K562 (cell line): ENCODE measurements around the gene SYN1. TPM values are rescaled to one million over a fixed set of nuclear protein-coding genes. Genes with fewer than 3 reads are reported as not detected.

Experiments used
- ATAC-seq: fragments of 200-7000 bp; cut with Tn5 transposase; 3 replicates; pipeline ENCODE4 v1.9.1; 2020; ENCODE audit warnings: moderate library complexity
- BruUV-seq: library from RNA; stranded (reverse); fragments of 400-500 nt; replicated peaks from 2 replicates; lab custom pipeline; 2021; lab: Mats Ljungman, UMichigan
- CTCF ChIA-PET: fragments of 300-600 bp; formaldehyde crosslinking; extraction: SDS; loops from one replicate; lab custom pipeline; 2021; ENCODE audit warnings: low intra/inter-chr PET ratio; lab: Yijun Ruan, JAX
- POLR2A ChIA-PET: fragments of 300-600, 350-650 bp; sonication (Branson Sonifier 250); formaldehyde crosslinking; extraction: SDS; loops from one replicate; lab custom pipeline; 2021; ENCODE audit warnings: antibody characterized with exemption, inconsistent platforms; lab: Yijun Ruan, JAX
- DNase-seq, 4 experiments: peaks; one replicate each; pipeline versions ENCODE4 v3.0.0 to v3.0.0-alpha.2; 2011 to 2018; ENCODE audit warnings: low spot score in 3 of 4, mixed read lengths in 3 of 4; ENCODE audit errors: extremely low read depth in 1 of 4
- FAIRE-seq: peaks from 2 replicates; lab custom pipeline; 2011; peaks lifted over from hg19 to GRCh38; lab: Jason Lieb, UNC
- H2AFZ ChIP-seq: 2 replicates; pipeline ENCODE4 v1.6.0; 2011; ENCODE audit warnings: low read depth, low read length, control low read depth, inconsistent platforms
- H3K27ac ChIP-seq: fragments of 200-600 bp; 3 replicates; pipeline ENCODE4 v1.8.0; 2011; ENCODE audit warnings: low read depth, mild to moderate bottlenecking, control low read depth, inconsistent platforms, low read length, moderate library complexity, mixed read lengths; ENCODE audit errors: extremely low read depth
- H3K27me3 ChIP-seq, 2 experiments: fragments of 300-600 bp in 1 of 2; 2 replicates in 1 of 2; 3 replicates in 1 of 2; pipeline versions ENCODE4 v1.6.0 to v1.8.0; 2011; ENCODE audit warnings: inconsistent platforms in 2 of 2, low read length in 2 of 2, mild to moderate bottlenecking in 1 of 2, mixed read lengths in 1 of 2, moderate library complexity in 1 of 2; ENCODE audit not compliant: control insufficient read depth in 2 of 2, insufficient read depth in 2 of 2
- H3K36me3 ChIP-seq: fragments of 300-600 bp; 3 replicates; pipeline ENCODE4 v1.8.0; 2011; ENCODE audit warnings: mild to moderate bottlenecking, low read length, inconsistent platforms; ENCODE audit not compliant: control insufficient read depth, insufficient read depth
- H3K4me1 ChIP-seq, 2 experiments: fragments of 200-600 bp in 1 of 2; replicated peaks in 1 of 2; 2 replicates in 1 of 2; 3 replicates in 1 of 2; pipeline versions ENCODE4 v1.5.1 to v1.8.0; 2011; ENCODE audit warnings: inconsistent platforms in 2 of 2, low read length in 2 of 2, mild to moderate bottlenecking in 1 of 2, mixed read lengths in 1 of 2, moderate library complexity in 1 of 2; ENCODE audit not compliant: control insufficient read depth in 2 of 2, insufficient read depth in 2 of 2
- H3K4me2 ChIP-seq: 2 replicates; pipeline ENCODE4 v1.6.1; 2011; ENCODE audit warnings: low read length, control low read depth, inconsistent platforms, mixed read lengths; ENCODE audit not compliant: insufficient read depth
- H3K4me3 ChIP-seq: fragments of 200-600 bp; sonication (generic), shearing (Covaris generic); 2 replicates; pipeline ENCODE4 v1.5.1; 2016; ENCODE audit warnings: control low read depth, inconsistent platforms
- H3K79me2 ChIP-seq: fragments of 200-600 bp; 3 replicates; pipeline ENCODE4 v1.8.0; 2011; ENCODE audit warnings: low read length, inconsistent platforms; ENCODE audit not compliant: control insufficient read depth, insufficient read depth
- H3K9ac ChIP-seq, 2 experiments: 2 replicates each; pipeline versions ENCODE4 v1.6.0 to v1.6.1; 2011; ENCODE audit warnings: low read depth in 2 of 2, low read length in 2 of 2, control low read depth in 1 of 2, inconsistent platforms in 1 of 2, mild to moderate bottlenecking in 1 of 2, mixed read lengths in 1 of 2; ENCODE audit not compliant: insufficient read depth in 1 of 2
- H3K9me1 ChIP-seq: one replicate; pipeline ENCODE4 v1.6.0; 2011; ENCODE audit warnings: inconsistent platforms, mild to moderate bottlenecking, low read length, moderate library complexity; ENCODE audit not compliant: control insufficient read depth, insufficient read depth
- H3K9me3 ChIP-seq: replicated peaks from 2 replicates; pipeline ENCODE4 v1.5.1; 2011; ENCODE audit warnings: low read depth, low read length, inconsistent platforms; ENCODE audit not compliant: control insufficient read depth, insufficient read depth
- H4K20me1 ChIP-seq: replicated peaks from 2 replicates; pipeline ENCODE4 v1.6.1; 2011; ENCODE audit warnings: low read length, inconsistent platforms, mixed read lengths; ENCODE audit not compliant: control insufficient read depth, insufficient read depth
- FOXM1 ChIP-seq, 2 experiments: fragments of 450-650 bp in 1 of 2; sonication (generic) in 1 of 2; formaldehyde crosslinking in 1 of 2; IDR thresholded peaks; 2 replicates each; pipeline versions ENCODE4 v1.6.1 to v1.9.0; 2017 to 2022; ENCODE audit warnings: low read depth in 2 of 2, mild to moderate bottlenecking in 2 of 2, missing genetic modification reagents in 1 of 2, moderate library complexity in 1 of 2
- RBFOX2 ChIP-seq: fragments of 200-400 bp; formaldehyde crosslinking; IDR thresholded peaks from 2 replicates; pipeline ENCODE4 v1.6.1; 2017; ENCODE audit warnings: low read depth, mild to moderate bottlenecking, low read length, moderate library complexity
- ZNF175 ChIP-seq: fragments of 200-800 bp; sonication (Bioruptor generic); IDR thresholded peaks from 2 replicates; pipeline ENCODE4 v1.6.1; 2016; ENCODE audit warnings: low read depth, mild to moderate bottlenecking, missing genetic modification characterization, missing compliant biosample characterization
- ZNF316 ChIP-seq: fragments of 450-650 bp; IDR thresholded peaks from 2 replicates; pipeline ENCODE4 v1.6.1; 2016
- ZNF76 ChIP-seq: fragments of 250-450 bp; sonication (Bioruptor Pico); IDR thresholded peaks from 2 replicates; pipeline ENCODE4 v1.4.0; 2020; ENCODE audit warnings: mild to moderate bottlenecking, moderate library complexity, borderline replicate concordance
- WGBS: fragments of 100-300 bp; shearing (Covaris generic); methylation state at CpG from one replicate; pipeline ENCODE4 v1.1.6; 2016; ENCODE audit warnings: low coverage, mixed read lengths; ENCODE audit not compliant: insufficient coverage; ENCODE audit errors: missing lambda C conversion rate; 5-methylcytosine and 5-hydroxymethylcytosine counted together
- in situ Hi-C: fragments of 300-500 bp; cut with MboI; formaldehyde crosslinking; loops from 4 replicates; pipeline ENCODE4 v1.15.0; 2018; ENCODE audit warnings: inconsistent platforms, mixed read lengths
- intact Hi-C: fragments of 100-400 bp; cut with micrococcal nuclease; formaldehyde crosslinking; loops from 2 replicates; pipeline ENCODE4 v1.14.2; 2022
- polyA plus RNA-seq, 8 experiments: library from polyadenylated mRNA; depleted of rRNA in 4 of 8; stranded (reverse) in 5 of 8; unstranded in 3 of 8; fragments of >200 nt; fragmentation: Nextera tagmentation in 2 of 8; fragmentation: Illumina TruSeq in 1 of 8; extraction: Ambion mirVana in 2 of 8; extraction: Trizol in 1 of 8; gene quantifications; 2 replicates each; pipeline versions ENCODE4 v1.2.1 to v1.2.3, GENCODE V29; 2011 to 2014; ENCODE audit warnings: inconsistent platforms in 1 of 8, missing spikeins in 1 of 8
- total RNA-seq, 7 experiments: library from RNA; depleted of rRNA in 6 of 7; stranded (reverse); fragments of >200 nt in 6 of 7; fragmentation: Illumina TruSeq in 2 of 7; extraction: Trizol in 2 of 7; gene quantifications; 2 replicates each; pipeline versions ENCODE4 v1.2.1 to v1.2.3, GENCODE V29; 2011 to 2021; ENCODE audit warnings: low replicate concordance in 1 of 7

SYN1 gene
- total and polyA plus RNA-seq, 9 of the 15 experiments (the other 6 are each of a cell fraction or from before 2014, with no cell fraction given) = 0.01 to 0.28 (median 0.18) TPM; not detected in 2

GRCh38 chrX:47564438-47565085 is 55.1 kb downstream of the SYN1 start:
- no peak for TF ChIP-seq ZNF76 (CRISPR knock-in tag)
- TF ChIP-seq ZNF175 (CRISPR knock-in tag) = 0 out of 2 replicates have a peak, but pooled peaks have one; percentile 15
- peak; percentile 40; the same call in 1 of the 2 replicates for TF ChIP-seq RBFOX2
- 0 out of 2 replicates have a peak, but pooled peaks have one; percentile 16 for TF ChIP-seq ZNF316
- TF ChIP-seq FOXM1 (IDR thresholded peaks at IDR 0.05; ENCODE audit: low read depth) = no peak
- TF ChIP-seq FOXM1 (CRISPR knock-in tag; IDR thresholded peaks at IDR 0.05; ENCODE audit: low read depth) = 0 out of 2 replicates have a peak, but pooled peaks have one; percentile 33
- no peak overlapping the region for H2AFZ ChIP-seq
- peak overlapping the region; percentile 75 for H3K27ac ChIP-seq
- no peaks in the 10 kb centered on the region for H3K9me1 ChIP-seq
- H3K9ac ChIP-seq = peak overlapping the region in 1 of 2 experiments; percentile 42; a peak in 2 of 4 replicates
- H4K20me1 ChIP-seq = 0 out of 2 replicates have a peak, but pooled peaks cover 3% of the 10 kb centered on the region
- ATAC-seq (no peak), FAIRE-seq (no peak), DNase-seq (no peak)
- in situ Hi-C loops (loop anchor here (5.0 kb wide), 1 partner anchor 158 kb away; no protein-coding TSS in a partner anchor), intact Hi-C loops (loop anchor here (5.0 kb wide), 3 partner anchors 83 to 463 kb away; partner anchors contain the start of gene ZNF81)
- H3K4me3 ChIP-seq = no peak overlapping the region
- H3K27me3 ChIP-seq = no peaks in the 10 kb centered on the region
- 90% methylated on average over 10 of the region's 12 CpGs for WGBS
- peak overlapping the region; percentile 76 for H3K4me2 ChIP-seq
- H3K79me2 ChIP-seq = peaks cover 35% of the 10 kb centered on the region
- H3K9me3 ChIP-seq = no peaks in the 10 kb centered on the region
- ChIA-PET POLR2A (no interaction called here), CTCF (no interaction called here)
- no TSS peak for BruUV-seq
- peaks cover 15 to 25% of the 10 kb centered on the region in 2 experiments for H3K4me1 ChIP-seq
- peaks cover 66% of the 10 kb centered on the region for H3K36me3 ChIP-seq
